MCF 10A (cell line): Measurements from ENCODE around the gene SUDS3. TPM values are rescaled to one million over a fixed set of nuclear protein-coding genes. Genes with fewer than 3 reads are reported as not detected.

Source experiments
- BruUV-seq: library from RNA; stranded (reverse); fragments of 400-500 nt; replicated peaks from 2 replicates; lab custom pipeline; 2021; lab: Mats Ljungman, UMichigan
- CTCF ChIA-PET: fragments of 300-600 bp; sonication (Branson Sonifier 250); formaldehyde crosslinking; extraction: SDS; loops from one replicate; lab custom pipeline; 2021; ENCODE audit warnings: antibody characterized with exemption, inconsistent platforms; lab: Yijun Ruan, JAX
- POLR2A ChIA-PET: fragments of 300-600, 350-650 bp; sonication (Branson Sonifier 250); formaldehyde crosslinking; extraction: SDS; loops from one replicate; lab custom pipeline; 2020; ENCODE audit warnings: antibody characterized with exemption, inconsistent platforms; lab: Yijun Ruan, JAX
- DNase-seq: peaks from one replicate; pipeline ENCODE4 v3.0.0-alpha.2; 2018; ENCODE audit not compliant: unreplicated experiment
- H3K27ac Mint-ChIP-seq: one replicate; pipeline ENCODE4 v1.8.0; 2022; ENCODE audit warnings: mild to moderate bottlenecking, low read depth, mixed read lengths; ENCODE audit not compliant: unreplicated experiment
- H3K27me3 Mint-ChIP-seq: one replicate; pipeline ENCODE4 v1.8.0; 2022; ENCODE audit warnings: mixed read lengths; ENCODE audit not compliant: insufficient read depth, unreplicated experiment
- H3K36me3 Mint-ChIP-seq: one replicate; pipeline ENCODE4 v1.8.0; 2022; ENCODE audit warnings: mild to moderate bottlenecking, moderate library complexity, mixed read lengths; ENCODE audit not compliant: insufficient read depth, unreplicated experiment
- H3K4me1 Mint-ChIP-seq: one replicate; pipeline ENCODE4 v1.8.0; 2022; ENCODE audit warnings: mixed read lengths; ENCODE audit not compliant: insufficient read depth, unreplicated experiment
- H3K4me3 Mint-ChIP-seq: one replicate; pipeline ENCODE4 v1.8.0; 2022; ENCODE audit warnings: mild to moderate bottlenecking, moderate library complexity, mixed read lengths; ENCODE audit not compliant: unreplicated experiment
- H3K9me3 Mint-ChIP-seq: one replicate; pipeline ENCODE4 v1.8.0; 2022; ENCODE audit warnings: mixed read lengths; ENCODE audit not compliant: unreplicated experiment
- CTCF ChIP-seq: fragments of 200-600 bp; IDR thresholded peaks from one replicate; pipeline ENCODE4 v1.8.0; 2022; ENCODE audit warnings: antibody characterized with exemption, mild to moderate bottlenecking; ENCODE audit not compliant: unreplicated experiment
- intact Hi-C: fragments of 100-400 bp; cut with micrococcal nuclease; formaldehyde crosslinking; loops from 2 replicates; pipeline ENCODE4 v1.14.1; 2022
- total RNA-seq: library from RNA; stranded (reverse); gene quantifications from 2 replicates; pipeline ENCODE4 v1.2.3, GENCODE V29; 2022

SUDS3 gene
- total RNA-seq, 1 experiment from 2014 or later = 19.6 TPM

DNA sequence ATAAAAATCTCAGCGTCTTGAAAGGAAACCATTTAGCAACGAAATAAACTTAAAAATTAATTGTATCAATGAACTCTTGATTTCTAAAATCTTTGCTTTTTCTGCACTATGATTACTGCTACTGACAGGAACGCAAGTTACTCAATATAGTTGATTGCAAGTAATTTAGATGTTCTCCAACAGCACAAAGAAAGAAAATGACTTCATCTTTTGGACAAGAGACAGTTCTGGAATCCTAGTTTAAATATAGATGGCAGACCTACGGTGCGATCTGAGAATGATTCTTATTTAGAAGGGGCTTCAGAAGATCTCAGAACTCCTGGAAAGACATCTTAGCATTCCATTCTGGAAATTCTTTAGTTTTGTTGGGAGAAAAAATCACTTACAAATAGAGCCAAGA is 1.4 kb upstream of the SUDS3 start:
- peak overlapping the region; percentile 13 for H3K4me3 Mint-ChIP-seq
- H3K36me3 Mint-ChIP-seq = peaks cover 4% of the 10 kb centered on the region
- intact Hi-C loops = loop anchor here (5.0 kb wide), 1 partner anchor 313 kb away; the partner anchor contains the start of gene WSB2
- H3K9me3 Mint-ChIP-seq = no peaks in the 10 kb centered on the region
- BruUV-seq = no TSS peak
- ChIA-PET CTCF (interaction anchor here (0.6 to 8.9 kb wide), 20 partner anchors 10 to 1032 kb away, joined by 3 to 422 read pairs (median 7); partner anchors contain the start of genes PEBP1 and VSIG10), POLR2A (interaction anchor here (1.2 to 6.2 kb wide), 4 partner anchors 17 to 239 kb away, joined by 3 to 89 read pairs (median 26); partner anchors contain the start of gene PEBP1)
- H3K4me1 Mint-ChIP-seq = peaks cover 14% of the 10 kb centered on the region
- H3K27me3 Mint-ChIP-seq = no peaks in the 10 kb centered on the region
- H3K27ac Mint-ChIP-seq = no peak overlapping the region
- DNase-seq = no peak
- no peak for TF ChIP-seq CTCF

- CTCF ChIA-PET = interaction anchor here (0.6 to 8.9 kb wide), 57 partner anchors 10 to 1298 kb away, joined by 3 to 422 read pairs (median 6); partner anchors contain the start of genes PEBP1, PRKAB1, RFC5 and VSIG10
- Mint-ChIP-seq H3K9me3 (no peaks in the 10 kb centered on the region), H3K36me3 (peaks cover 8% of the 10 kb centered on the region), H3K4me1 (peaks cover 14% of the 10 kb centered on the region), H3K4me3 (peak overlapping the region; percentile 13), H3K27ac (no peak overlapping the region), H3K27me3 (no peaks in the 10 kb centered on the region)
- intact Hi-C loops = loop anchor here (5.0 kb wide), 1 partner anchor 313 kb away; the partner anchor contains the start of gene WSB2
- POLR2A ChIA-PET = interaction anchor here (0.7 to 6.2 kb wide), 12 partner anchors 14 to 254 kb away, joined by 3 to 89 read pairs (median 4); partner anchors contain the start of gene PEBP1
- no peak for DNase-seq
- no peak for TF ChIP-seq CTCF
- TSS peak; percentile 49 for BruUV-seq
Measured at GRCh38 chr12:118375348-118375747, 1.0 kb upstream of the SUDS3 start.

DNA sequence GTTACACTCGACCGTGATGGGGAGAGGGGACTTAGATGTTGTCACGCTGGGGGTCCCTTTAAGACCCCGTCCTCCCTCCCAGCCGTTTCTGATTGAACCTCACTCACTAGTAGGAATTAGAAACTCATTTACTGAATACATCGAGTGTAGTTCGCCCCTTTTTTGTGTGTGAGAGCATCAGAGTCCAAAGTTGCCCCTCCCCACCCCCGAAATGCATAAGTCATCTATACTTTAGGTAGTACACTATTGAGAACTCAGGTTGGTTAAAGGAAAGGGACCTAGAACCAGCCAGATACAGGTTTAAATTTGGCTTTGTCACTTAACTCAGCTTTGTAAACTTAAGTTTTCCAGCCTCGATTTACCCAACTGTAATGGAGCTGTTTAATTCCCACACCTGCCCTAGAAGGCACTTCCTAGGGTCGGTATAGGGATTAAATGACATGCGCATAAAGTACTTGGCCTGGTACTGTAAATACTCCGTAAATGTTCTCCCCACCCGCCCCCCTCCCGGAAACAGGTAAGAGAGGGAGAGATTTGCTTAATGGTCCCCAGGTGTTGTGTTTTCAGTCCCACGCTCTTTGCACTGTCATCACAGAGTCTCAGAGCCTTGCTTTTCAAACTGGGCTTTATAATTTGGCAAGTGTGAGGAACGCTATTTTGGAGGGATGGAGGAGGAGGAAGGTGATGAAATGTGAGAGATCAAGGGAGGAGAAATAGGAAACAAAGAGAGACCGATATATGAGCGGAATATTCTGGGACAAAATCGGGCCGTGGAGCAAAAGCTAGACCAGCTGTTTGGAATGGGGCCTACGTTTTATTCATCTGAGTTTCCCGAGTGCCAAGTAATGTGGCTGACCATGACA is 897 bp downstream of the SUDS3 start:
- H3K27ac Mint-ChIP-seq = peak overlapping the region; percentile 2
- BruUV-seq = TSS peak; percentile 14
- DNase-seq = peak; percentile 23
- ChIA-PET CTCF (interaction anchor here (0.6 to 8.9 kb wide), 78 partner anchors 8 to 1291 kb away, joined by 3 to 422 read pairs (median 4); partner anchors contain the start of genes PEBP1 and PRKAB1), POLR2A (interaction anchor here (0.6 to 6.2 kb wide), 14 partner anchors 10 to 1534 kb away, joined by 3 to 89 read pairs (median 4); partner anchors contain the start of genes PEBP1, PRKAB1 and WSB2)
- no peaks in the 10 kb centered on the region for H3K27me3 Mint-ChIP-seq
- peak overlapping the region; percentile 66 for H3K4me3 Mint-ChIP-seq
- peaks cover 22% of the 10 kb centered on the region for H3K36me3 Mint-ChIP-seq
- intact Hi-C loops = loop anchor here (1.0 to 5.0 kb wide), 3 partner anchors 256 to 1168 kb away; partner anchors contain the start of gene WSB2
- H3K9me3 Mint-ChIP-seq = no peaks in the 10 kb centered on the region
- H3K4me1 Mint-ChIP-seq = peaks cover 6% of the 10 kb centered on the region
- no peak for TF ChIP-seq CTCF
